T-helper 1 cell (primary cell): ENCODE data around the gene CHMP1A.
"Not testable (repeated sequence)": the region's sequence is repeated elsewhere in the genome, so short reads cannot be mapped to it uniquely, and the experiment has no call there.

ENCODE experiments used
- DNase-seq, 5 donors: peaks; one replicate each; pipeline ENCODE4 v3.0.0-alpha.2; 2012 to 2020

The CHMP1A gene

GRCh38 chr16:89658221-89658879 lies 842 bp upstream of the CHMP1A start:
- DNase-seq = no peak

- no peak for DNase-seq
Measured at GRCh38 chr16:89656435-89657121, 930 bp downstream of the CHMP1A start.

- DNase-seq = no peak
Measured at GRCh38 chr16:89655062-89655643, 2.4 kb downstream of the CHMP1A start.

DNA sequence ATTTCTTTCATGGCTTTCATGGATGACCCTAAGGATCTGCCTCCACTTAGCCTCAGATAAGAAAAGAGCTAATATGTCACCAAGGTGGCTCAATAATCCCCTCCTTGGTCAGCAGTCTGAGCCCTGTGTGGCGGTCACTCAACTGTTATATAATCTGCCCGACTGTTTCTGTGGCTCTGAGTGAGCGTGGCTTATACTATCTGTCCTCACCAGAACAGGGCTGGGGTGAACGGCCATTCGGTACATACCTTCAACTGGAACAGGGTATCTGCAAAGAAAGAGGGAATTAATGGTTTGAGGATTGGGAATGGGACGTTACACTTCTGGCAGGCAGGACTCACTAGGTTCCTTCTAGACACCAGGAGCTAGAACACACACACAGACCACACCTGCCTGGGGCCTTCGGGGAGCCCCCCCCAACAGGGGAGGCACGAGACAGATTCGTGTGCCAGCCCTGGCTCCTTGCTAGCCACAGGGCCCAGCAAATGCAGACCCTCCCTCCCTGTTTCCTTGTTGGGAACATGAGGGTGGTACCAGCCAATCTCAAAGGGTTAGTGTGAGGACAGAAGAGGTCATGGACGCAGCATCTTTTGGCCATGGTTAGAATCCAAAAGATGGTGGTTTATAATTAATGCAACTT lies 3.7 kb downstream of the CHMP1A start:
- no peak for DNase-seq

GRCh38 chr16:89651584-89651983 lies 5.9 kb downstream of the CHMP1A start:
- no peak for DNase-seq

GRCh38 chr16:89646906-89647305 lies 10.6 kb downstream of the CHMP1A start:
- DNase-seq = no peak

DNA sequence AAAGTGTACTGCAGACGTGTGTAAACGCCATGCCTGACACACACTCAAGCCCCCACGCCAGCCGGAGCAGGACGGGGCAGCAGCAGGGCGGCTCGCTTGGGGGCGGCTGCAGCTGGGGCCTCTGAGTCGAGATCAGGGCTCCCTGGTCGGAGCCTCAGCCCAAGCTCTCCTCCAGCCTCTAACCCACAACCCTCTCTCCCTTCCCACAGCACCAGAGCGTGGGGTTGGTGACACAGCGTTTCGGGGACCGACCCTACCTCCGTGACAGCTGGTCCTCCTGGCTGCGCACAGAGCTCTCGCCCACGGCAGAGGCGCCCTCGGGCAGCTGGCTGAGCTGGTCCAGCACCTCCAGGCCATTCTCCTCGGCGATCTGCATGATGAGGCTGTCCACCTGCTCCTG lies 11.2 kb downstream of the CHMP1A start:
- DNase-seq = no peak

DNA sequence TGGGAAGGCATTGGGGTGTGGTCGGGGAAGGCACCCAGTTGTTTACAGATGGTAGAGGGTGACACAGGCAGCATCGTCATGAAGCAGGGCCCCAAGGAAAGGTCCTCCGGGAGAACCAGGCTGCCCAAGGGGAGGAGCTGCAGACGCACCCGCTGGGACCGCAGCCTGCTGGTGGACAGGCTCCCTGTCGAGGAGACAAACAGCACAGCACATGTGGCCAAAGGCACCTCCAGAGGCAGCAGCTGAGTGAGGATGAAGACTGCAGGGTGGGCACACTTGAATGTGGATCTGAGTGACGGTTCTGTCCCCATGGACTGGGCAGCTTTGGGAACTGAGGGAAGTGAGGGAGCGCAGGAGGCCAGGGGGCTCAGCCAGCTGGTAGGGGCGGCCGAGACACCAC lies 12.4 kb downstream of the CHMP1A start:
- DNase-seq = no peak

DNA sequence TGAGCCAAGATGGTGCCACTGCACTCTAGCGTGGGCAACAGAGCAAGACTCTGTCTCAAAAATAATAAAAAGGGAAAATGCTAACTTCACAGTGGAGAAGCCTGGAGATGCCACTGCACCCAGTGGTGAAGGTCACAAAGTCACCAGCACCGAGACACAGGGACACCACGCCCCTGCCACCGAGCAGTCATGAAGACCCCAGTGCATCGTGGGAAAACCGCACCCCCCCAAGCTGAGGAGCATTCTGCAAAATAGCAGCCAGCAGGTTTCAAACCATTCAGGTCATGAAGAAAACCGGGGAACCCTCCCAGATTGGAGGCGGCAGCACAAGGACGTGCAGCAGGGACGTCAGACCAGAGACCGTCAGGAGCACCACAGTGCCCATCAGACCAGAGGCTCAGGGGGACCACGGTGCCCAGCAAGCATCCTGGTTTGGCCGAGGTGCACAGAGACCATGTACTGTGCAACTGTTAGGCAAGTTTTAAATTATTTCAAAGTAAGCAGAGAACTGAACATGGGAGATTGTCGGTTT lies 13.7 kb downstream of the CHMP1A start:
- DNase-seq = no peak

- no peak for DNase-seq
Measured at GRCh38 chr16:89642574-89642973, 14.9 kb downstream of the CHMP1A start.

GRCh38 chr16:89641458-89642119 lies 15.9 kb downstream of the CHMP1A start:
- no peak for DNase-seq

DNA sequence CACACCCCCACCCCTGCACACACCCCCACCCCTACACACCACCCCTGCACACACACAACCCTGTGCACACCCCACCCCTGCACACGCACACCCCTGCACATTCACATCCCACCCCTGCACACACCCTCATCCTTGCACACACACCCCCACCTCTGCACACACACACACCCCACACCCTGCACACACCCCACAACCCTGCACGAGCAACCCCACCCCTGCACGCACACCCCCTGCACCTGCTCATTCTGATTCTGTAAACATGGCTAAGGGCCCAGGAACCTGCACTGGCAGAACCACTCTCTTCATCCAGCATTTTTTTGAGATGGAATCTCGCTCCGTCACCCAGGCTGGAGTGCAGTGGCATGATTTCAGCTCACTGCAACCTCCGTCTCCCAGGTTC lies 18.1 kb downstream of the CHMP1A start:
- DNase-seq = no peak

GRCh38 chr16:89638455-89638854 lies 19.1 kb downstream of the CHMP1A start:
- DNase-seq = no peak

DNA sequence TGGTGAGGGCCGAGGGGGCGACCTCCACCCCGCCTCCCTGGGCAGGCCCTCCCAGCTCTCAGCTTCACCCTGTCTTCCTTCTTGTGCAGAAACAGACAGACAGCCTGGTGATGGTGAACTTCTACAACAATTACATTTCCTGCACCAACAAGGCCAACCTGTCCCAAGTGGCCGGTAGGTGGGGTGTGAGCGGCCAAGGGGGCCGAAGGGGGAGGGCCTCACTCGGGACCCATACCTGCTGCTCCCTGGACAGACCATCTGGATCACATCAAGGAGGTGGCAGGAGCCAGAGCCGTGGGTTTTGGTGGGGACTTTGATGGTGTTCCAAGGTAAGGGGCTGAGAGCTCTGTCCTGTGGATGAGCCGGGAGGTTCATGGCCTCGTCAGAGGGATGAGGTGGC lies 20.1 kb downstream of the CHMP1A start:
- no peak for DNase-seq

DNA sequence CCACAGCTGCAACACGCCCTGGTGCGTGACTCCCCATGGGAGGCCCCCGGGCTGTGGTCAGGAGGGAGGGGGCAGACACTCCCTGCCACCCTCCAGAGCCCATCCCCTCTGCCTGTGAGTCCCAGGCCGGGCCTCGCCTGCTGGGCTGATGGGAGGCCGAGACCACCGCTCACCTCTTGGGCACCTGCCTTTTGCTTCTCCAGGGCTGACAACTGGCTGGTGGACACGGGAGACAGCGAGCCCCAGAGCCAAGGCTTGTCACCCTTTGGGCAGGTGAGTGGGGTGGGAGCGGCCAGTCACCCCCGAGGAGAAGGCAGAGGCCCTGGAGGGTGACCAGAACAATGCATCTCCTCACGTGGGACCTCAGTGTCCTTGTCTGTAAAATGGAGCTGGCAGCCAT lies 20.8 kb downstream of the CHMP1A start:
- DNase-seq = no peak

- DNase-seq = not testable (repeated sequence)
Measured at GRCh38 chr16:89634463-89635385, 22.8 kb downstream of the CHMP1A start.

DNA sequence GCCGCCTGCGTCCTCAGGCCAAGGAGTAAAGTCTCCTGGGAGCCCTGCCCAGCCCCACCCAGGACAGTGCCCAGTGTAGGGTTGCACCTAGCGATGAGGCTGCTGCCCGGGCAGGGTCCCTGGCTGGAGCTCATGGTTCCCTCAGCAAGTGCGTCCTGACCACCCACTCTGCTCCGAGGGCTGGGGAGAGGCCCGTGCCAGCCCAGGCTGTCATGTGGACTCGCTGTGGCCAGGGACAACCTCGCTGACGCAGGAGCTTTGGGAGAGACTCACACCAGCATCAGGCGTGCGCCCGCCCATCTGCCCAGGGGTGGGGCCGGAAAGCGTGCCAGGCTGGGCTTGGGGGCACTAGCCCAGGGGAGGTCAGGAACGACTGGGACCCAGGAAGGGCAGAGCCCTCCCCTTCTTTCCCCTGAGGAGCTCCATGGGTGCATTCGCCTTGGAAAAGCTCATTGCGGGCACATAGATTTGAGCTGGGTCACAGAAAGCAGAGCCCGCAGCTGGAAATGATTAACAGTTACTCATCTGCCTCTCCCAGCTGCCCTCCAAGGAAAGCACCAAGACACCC lies 24.4 kb downstream of the CHMP1A start:
- no peak for DNase-seq

GRCh38 chr16:89629827-89630610 lies 27.5 kb downstream of the CHMP1A start:
- DNase-seq = no peak

- no peak for DNase-seq
Measured at GRCh38 chr16:89624777-89625761, 32.4 kb downstream of the CHMP1A start.
